Measurements from ENCODE around the gene NAPG. TPM values are rescaled to one million over a fixed set of nuclear protein-coding genes. Genes with fewer than 3 reads are reported as not detected.
"Not testable (repeated sequence)": the region's sequence is repeated elsewhere in the genome, so short reads cannot be mapped to it uniquely, and the experiment has no call there.

The NAPG gene
- total and polyA plus RNA-seq, 10 of the 15 experiments (the other 5 are each of a cell fraction or from before 2014, with no cell fraction given), result 20.5 to 34.8 (median 24.0) TPM

- H2AFZ ChIP-seq (ENCODE audit: control insufficient read depth, low read depth, low read length); SMC1A ChIA-PET (ENCODE audit: uncharacterized antibody, unreplicated experiment); intact Hi-C loops (cut with micrococcal nuclease; ENCODE audit: unreplicated experiment); H3K79me2 ChIP-seq (ENCODE audit: control insufficient read depth, insufficient read depth, low read length); POLR2A ChIA-PET; H4K20me1 ChIP-seq (ENCODE audit: control insufficient read depth, insufficient read depth); CTCF ChIA-PET; BruUV-seq (replicated peaks); H3K4me1 ChIP-seq (ENCODE audit: control insufficient read depth, insufficient read depth, low read length); H3K36me3 ChIP-seq (ENCODE audit: control insufficient read depth in 2 of 2, insufficient read depth in 2 of 2, low read length in 1 of 2); H3K4me2 ChIP-seq (ENCODE audit: control insufficient read depth, insufficient read depth); FAIRE-seq; DNase-seq (ENCODE audit: low read depth, low spot score); H3K9ac ChIP-seq (ENCODE audit: control insufficient read depth, insufficient read depth, low read length); ATAC-seq; H3K4me3 ChIP-seq; H3K9me3 ChIP-seq (replicated peaks; ENCODE audit: control insufficient read depth, insufficient read depth, low read length); H3K27me3 ChIP-seq (replicated peaks in 1 of 2; ENCODE audit: control insufficient read depth in 2 of 2, insufficient read depth in 2 of 2, low read length in 1 of 2); H3K27ac ChIP-seq (ENCODE audit: control insufficient read depth, insufficient read depth); RAD21 ChIA-PET (ENCODE audit: unreplicated experiment): not testable (repeated sequence)
- in situ Hi-C loops (cut with MboI), result loop anchor here (5.0 kb wide), 1 partner anchor 38 kb away; no protein-coding TSS in a partner anchor
- WGBS (ENCODE audit: insufficient coverage, insufficient replicate concordance, low lambda C conversion rate, missing lambda C conversion rate), result 72% methylated on average over 7 of the region's 7 CpGs
These were observed 74.9 kb downstream of the NAPG start for GRCh38 chr18:10600701-10601100.

Other genes starting within 250 kb of the NAPG start
- gene APCDD1, start 71.4 kb upstream of the NAPG start, total RNA-seq (2014; rRNA removed), result not detected in 2 replicates
- not detected in 2 replicates for gene APCDD1, start 71.4 kb upstream of the NAPG start, total RNA-seq (2014; rRNA removed; fragmentation: Illumina TruSeq; extraction: Trizol)
- gene APCDD1, start 71.4 kb upstream of the NAPG start, total RNA-seq (2021), result not detected in 2 replicates
- gene APCDD1, start 71.4 kb upstream of the NAPG start, polyA plus RNA-seq (2011; rRNA removed), result not detected in 2 replicates
- not detected in 2 replicates for gene APCDD1, start 71.4 kb upstream of the NAPG start, polyA plus RNA-seq (2014; fragmentation: Illumina TruSeq; extraction: Trizol)
- gene APCDD1, start 71.4 kb upstream of the NAPG start, polyA plus RNA-seq (2014; fragmentation: Nextera tagmentation; extraction: Ambion mirVana), result not detected
- not detected in 2 replicates for gene APCDD1, start 71.4 kb upstream of the NAPG start, polyA plus RNA-seq (2014; rRNA removed)
- not detected for gene APCDD1, start 71.4 kb upstream of the NAPG start, polyA plus RNA-seq (2016; fragmentation: Nextera tagmentation; extraction: Ambion mirVana)

Data from GM12878 (cell line).